ENCODE results near the gene CRACR2B.

CRACR2B gene

GRCh38 chr11:827897-828192 is at the start of gene CRACR2B:
Gene CRACR2B (plus strand): TSS chr11:827919. CDS start chr11:828608, 689 bp downstream.
- no peak for DNase-seq (ENCODE audit: low read depth)

GRCh38 chr11:778976-779954 is 48.5 kb upstream of the CRACR2B start:
- DNase-seq (ENCODE audit: low read depth), result no peak

- no peak for DNase-seq (ENCODE audit: low read depth)
These were observed 47.7 kb upstream of the CRACR2B start for GRCh38 chr11:779955-780532.

GRCh38 chr11:782264-783174 is 45.2 kb upstream of the CRACR2B start:
- no peak for DNase-seq (ENCODE audit: low read depth)

- DNase-seq (ENCODE audit: low read depth), result no peak
These were observed 44.1 kb upstream of the CRACR2B start for GRCh38 chr11:783581-784015.

GRCh38 chr11:786235-787083 is 41.3 kb upstream of the CRACR2B start:
- DNase-seq (ENCODE audit: low read depth), result no peak

- DNase-seq (ENCODE audit: low read depth), result no peak
These were observed 40.5 kb upstream of the CRACR2B start for GRCh38 chr11:787084-787675.

GRCh38 chr11:788009-788640 is 39.6 kb upstream of the CRACR2B start:
- DNase-seq (ENCODE audit: low read depth), result no peak

- no peak for DNase-seq (ENCODE audit: low read depth)
These were observed 38.5 kb upstream of the CRACR2B start for GRCh38 chr11:788953-789940.

GRCh38 chr11:789943-790342 is 37.8 kb upstream of the CRACR2B start, which contains the start of gene CEND1:
Gene CEND1 (minus strand): TSS chr11:790090. CDS start chr11:788576, 1,514 bp downstream.
- DNase-seq (ENCODE audit: low read depth), result no peak

GRCh38 chr11:790721-791564 is 36.8 kb upstream of the CRACR2B start:
- no peak for DNase-seq (ENCODE audit: low read depth)

- no peak for DNase-seq (ENCODE audit: low read depth)
These were observed 35.8 kb upstream of the CRACR2B start for GRCh38 chr11:791658-792534.

- DNase-seq (ENCODE audit: low read depth), result no peak
These were observed 35.2 kb upstream of the CRACR2B start for GRCh38 chr11:792535-792821.

- DNase-seq (ENCODE audit: low read depth), result no peak
These were observed 34.8 kb upstream of the CRACR2B start for GRCh38 chr11:792873-793272.

- DNase-seq (ENCODE audit: low read depth), result no peak
These were observed 34.2 kb upstream of the CRACR2B start for GRCh38 chr11:793556-793955.

GRCh38 chr11:794013-794765 is 33.5 kb upstream of the CRACR2B start:
- DNase-seq (ENCODE audit: low read depth), result no peak
